Vagina (tissue), 2 donors: ENCODE results near the gene GLYATL1. TPM values are rescaled to one million over a fixed set of nuclear protein-coding genes. Genes with fewer than 3 reads are reported as not detected.

ENCODE experiments used
- DNase-seq, 2 donors: peaks; one replicate each; pipeline ENCODE4 v3.0.0-alpha.2; 2017; ENCODE audit errors: extremely low spot score in 2 of 2
- H3K27ac ChIP-seq: fragments of 200-600 bp; sonication (generic); one replicate; pipeline ENCODE4 v1.5.1; 2019
- H3K27me3 ChIP-seq: fragments of 200-600 bp; sonication (generic); one replicate; pipeline ENCODE4 v1.5.1; 2019
- H3K36me3 ChIP-seq, 2 donors: fragments of 200-600 bp; sonication (generic); one replicate each; pipeline ENCODE4 v1.5.1; 2017 to 2019
- H3K4me1 ChIP-seq: fragments of 200-600 bp; sonication (generic); one replicate; pipeline ENCODE4 v1.5.1; 2019
- H3K4me3 ChIP-seq, 2 donors: fragments of 200-600 bp; sonication (generic); 1 replicate in 1 of 2; 2 replicates in 1 of 2; pipeline ENCODE4 v1.5.1; 2016 to 2019
- H3K9me3 ChIP-seq: fragments of 200-600 bp; sonication (generic); one replicate; pipeline ENCODE4 v1.5.1; 2019
- POLR2A ChIP-seq, 2 donors: fragments of 450-650 bp; IDR thresholded peaks; one replicate each; pipeline ENCODE4 v1.6.1; 2017; ENCODE audit warnings: antibody characterized with exemption in 2 of 2, mild to moderate bottlenecking in 2 of 2, moderate library complexity in 2 of 2
- POLR2AphosphoS5 ChIP-seq, 2 donors: sonication (generic); formaldehyde crosslinking; IDR thresholded peaks; one replicate each; pipeline ENCODE4 v1.9.0; 2017; ENCODE audit warnings: antibody characterized with exemption in 2 of 2, mild to moderate bottlenecking in 2 of 2, low read depth in 1 of 2; ENCODE audit not compliant: insufficient read depth in 1 of 2
- intact Hi-C: fragments of 100-400 bp; cut with DNase I; formaldehyde crosslinking; loops from one replicate; pipeline ENCODE4 v1.15.1; 2023
- total RNA-seq: library from RNA; depleted of rRNA; stranded (reverse); fragments of >200 nt; gene quantifications from one replicate; pipeline ENCODE4 v1.2.3, GENCODE V29; 2016
- TF ChIP-seq, protein P1 (sequence below), 3 experiments: fragments of 450-650 bp in 2 of 3; fragments of 200-600 bp in 1 of 3; sonication (generic) in 1 of 3; IDR thresholded peaks; one replicate each; pipeline ENCODE4 v1.5.1; 2017 to 2019; ENCODE audit warnings: antibody characterized with exemption in 3 of 3, mild to moderate bottlenecking in 2 of 3, moderate library complexity in 2 of 3

GLYATL1 gene
- total RNA-seq, 1 donor from 2014 or later, result not detected

DNA sequence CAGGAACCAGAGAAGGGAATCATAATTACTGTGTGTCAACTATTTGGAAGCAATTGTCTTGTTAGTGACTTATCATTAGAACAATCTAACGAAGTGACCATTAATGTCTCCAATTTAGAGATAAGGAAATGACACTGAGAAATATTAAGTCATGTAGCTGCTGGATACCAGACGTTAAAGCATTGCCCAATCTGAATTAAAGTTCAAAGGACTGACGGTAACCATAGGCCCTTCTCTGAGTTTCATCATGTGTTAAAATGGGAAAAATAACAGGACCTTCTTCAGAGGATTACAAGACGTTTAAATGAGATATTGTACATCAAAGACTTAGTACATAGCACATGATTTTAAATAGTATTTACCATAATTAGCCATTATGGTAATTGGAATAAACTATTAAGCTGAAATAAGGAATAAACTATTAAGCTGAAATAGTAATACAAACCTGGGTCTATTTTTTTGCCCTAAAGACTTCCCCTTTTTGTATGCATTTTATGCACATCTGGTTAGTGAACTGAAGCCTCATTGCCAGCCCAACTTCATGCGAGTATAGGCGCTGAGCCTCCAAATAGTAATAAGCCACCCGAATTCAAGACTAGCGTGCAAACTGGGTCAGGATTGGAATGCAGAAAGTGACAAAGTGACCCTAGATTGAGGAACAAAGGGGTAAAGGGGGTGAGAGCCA is 41.0 kb downstream of the GLYATL1 start:
- Histone ChIP-seq H3K36me3 (no peaks in the 10 kb centered on the region), H3K27me3 (no peaks in the 10 kb centered on the region), H3K4me3 (no peak overlapping the region), H3K9me3 (no peaks in the 10 kb centered on the region), H3K27ac (no peak overlapping the region), H3K4me1 (no peaks in the 10 kb centered on the region)
- no peak for DNase-seq
- intact Hi-C loops, result no loop called here
- TF ChIP-seq, protein P1, sequence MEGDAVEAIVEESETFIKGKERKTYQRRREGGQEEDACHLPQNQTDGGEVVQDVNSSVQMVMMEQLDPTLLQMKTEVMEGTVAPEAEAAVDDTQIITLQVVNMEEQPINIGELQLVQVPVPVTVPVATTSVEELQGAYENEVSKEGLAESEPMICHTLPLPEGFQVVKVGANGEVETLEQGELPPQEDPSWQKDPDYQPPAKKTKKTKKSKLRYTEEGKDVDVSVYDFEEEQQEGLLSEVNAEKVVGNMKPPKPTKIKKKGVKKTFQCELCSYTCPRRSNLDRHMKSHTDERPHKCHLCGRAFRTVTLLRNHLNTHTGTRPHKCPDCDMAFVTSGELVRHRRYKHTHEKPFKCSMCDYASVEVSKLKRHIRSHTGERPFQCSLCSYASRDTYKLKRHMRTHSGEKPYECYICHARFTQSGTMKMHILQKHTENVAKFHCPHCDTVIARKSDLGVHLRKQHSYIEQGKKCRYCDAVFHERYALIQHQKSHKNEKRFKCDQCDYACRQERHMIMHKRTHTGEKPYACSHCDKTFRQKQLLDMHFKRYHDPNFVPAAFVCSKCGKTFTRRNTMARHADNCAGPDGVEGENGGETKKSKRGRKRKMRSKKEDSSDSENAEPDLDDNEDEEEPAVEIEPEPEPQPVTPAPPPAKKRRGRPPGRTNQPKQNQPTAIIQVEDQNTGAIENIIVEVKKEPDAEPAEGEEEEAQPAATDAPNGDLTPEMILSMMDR (IDR thresholded peaks at IDR 0.05), result no peak
- no peak for TF ChIP-seq POLR2A (IDR thresholded peaks at IDR 0.05)
- TF ChIP-seq POLR2AphosphoS5 (IDR thresholded peaks at IDR 0.05; ENCODE audit: insufficient read depth in 1 of 2, low read depth in 1 of 2), result no peak

DNA sequence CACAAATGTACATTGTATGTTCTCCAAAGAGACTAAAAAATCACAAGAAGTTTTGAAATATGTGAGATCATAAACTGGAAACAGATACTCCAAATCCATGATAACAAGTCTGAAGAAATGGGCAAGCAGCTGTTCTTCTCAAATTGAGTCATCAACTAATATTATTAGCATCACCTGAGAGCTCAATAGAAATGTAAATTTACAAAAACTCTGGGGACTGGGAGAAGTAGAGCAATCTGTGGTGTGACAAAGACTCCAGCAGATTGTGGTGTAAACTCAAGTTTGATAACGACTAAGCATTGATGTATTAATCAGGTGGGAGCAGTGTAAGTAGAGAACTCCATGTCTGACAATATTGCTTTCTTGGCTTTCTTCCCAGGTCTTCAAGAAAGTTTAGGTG is 53.2 kb downstream of the GLYATL1 start:
- H3K27ac ChIP-seq, result no peak overlapping the region

DNA sequence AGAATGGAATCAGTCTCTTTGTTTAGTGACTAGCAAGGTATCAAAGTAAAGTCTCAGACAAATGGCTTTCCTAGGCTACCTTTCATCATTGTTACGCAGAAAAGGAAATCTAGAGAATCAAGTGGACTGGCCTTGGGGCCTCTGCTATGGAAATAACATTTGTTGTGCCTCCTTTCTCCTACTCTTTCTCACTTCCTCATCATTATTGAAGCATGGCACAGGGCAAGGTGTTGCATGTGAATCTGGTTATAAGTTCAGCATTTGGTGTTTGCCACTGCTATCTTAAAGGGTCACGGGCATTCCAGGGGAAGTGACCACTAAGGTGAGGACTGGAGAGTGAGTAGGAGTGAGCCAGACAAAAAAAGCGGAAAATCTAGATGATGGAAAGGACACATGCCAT is 54.9 kb downstream of the GLYATL1 start:
- H3K4me3 ChIP-seq, result no peak overlapping the region
- TF ChIP-seq, protein P1 (IDR thresholded peaks at IDR 0.05), result no peak
- TF ChIP-seq POLR2A (IDR thresholded peaks at IDR 0.05) (no peak), POLR2AphosphoS5 (IDR thresholded peaks at IDR 0.05; ENCODE audit: insufficient read depth in 1 of 2, low read depth in 1 of 2) (no peak)
- H3K4me1 ChIP-seq, result no peaks in the 10 kb centered on the region
- H3K36me3 ChIP-seq, result no peaks in the 10 kb centered on the region
- H3K9me3 ChIP-seq, result no peaks in the 10 kb centered on the region
- H3K27me3 ChIP-seq, result no peaks in the 10 kb centered on the region
- H3K27ac ChIP-seq, result no peak overlapping the region
- intact Hi-C loops, result no loop called here
- no peak for DNase-seq

More for the DNA sequence above, 53.2 kb downstream of the GLYATL1 start:
- no peak for TF ChIP-seq POLR2AphosphoS5 (IDR thresholded peaks at IDR 0.05; ENCODE audit: insufficient read depth in 1 of 2, low read depth in 1 of 2)
- TF ChIP-seq POLR2A (IDR thresholded peaks at IDR 0.05), result no peak
- TF ChIP-seq, protein P1 (IDR thresholded peaks at IDR 0.05), result no peak
- intact Hi-C loops, result no loop called here
- H3K9me3 ChIP-seq, result no peaks in the 10 kb centered on the region
- no peak overlapping the region for H3K4me3 ChIP-seq
- DNase-seq, result no peak
- H3K27me3 ChIP-seq, result no peaks in the 10 kb centered on the region
- H3K36me3 ChIP-seq, result no peaks in the 10 kb centered on the region
- no peaks in the 10 kb centered on the region for H3K4me1 ChIP-seq

DNA sequence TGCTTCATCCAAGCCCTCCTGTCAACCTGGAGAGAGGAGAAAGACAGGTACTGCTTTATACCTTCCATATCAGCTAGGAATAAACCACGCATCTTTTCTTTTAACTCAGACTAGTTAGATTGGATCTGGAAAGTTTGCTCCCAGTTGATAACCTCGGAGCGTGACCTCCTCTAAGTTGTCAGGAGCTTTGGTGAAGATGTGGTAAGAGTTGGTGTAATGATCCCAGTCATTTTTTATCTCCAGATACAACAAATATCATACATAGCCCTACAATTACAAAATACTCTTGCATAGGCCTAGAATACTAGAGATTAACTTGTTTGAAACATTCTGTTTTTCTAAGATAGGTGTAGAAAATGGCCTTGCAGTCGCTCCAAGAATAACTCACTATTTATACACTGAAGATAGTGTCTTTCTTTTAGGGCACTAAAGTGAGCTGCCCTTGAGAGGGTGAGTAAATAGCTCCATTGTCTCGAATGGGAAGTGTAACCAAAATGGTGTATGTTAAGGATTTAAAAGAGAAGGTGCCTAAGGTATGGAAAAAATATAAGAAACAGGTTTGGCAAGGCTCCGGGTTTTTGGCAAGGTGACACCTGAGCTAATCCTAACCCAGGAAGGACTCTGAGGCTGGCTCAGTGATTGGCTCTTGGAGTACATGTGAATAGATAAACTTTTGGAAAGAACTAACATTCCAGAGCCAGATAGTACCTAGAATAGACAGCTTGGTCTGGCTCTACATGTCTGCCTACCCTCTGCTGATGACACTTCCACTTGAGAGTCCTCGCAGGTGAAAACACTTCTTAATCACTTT is 59.4 kb downstream of the GLYATL1 start:
- H3K27ac ChIP-seq, result no peak overlapping the region
- no peaks in the 10 kb centered on the region for H3K9me3 ChIP-seq
- H3K4me3 ChIP-seq, result no peak overlapping the region
- intact Hi-C loops, result no loop called here
- no peak for TF ChIP-seq POLR2A (IDR thresholded peaks at IDR 0.05)
- TF ChIP-seq POLR2AphosphoS5 (IDR thresholded peaks at IDR 0.05; ENCODE audit: insufficient read depth in 1 of 2, low read depth in 1 of 2), result no peak
- TF ChIP-seq, protein P1 (IDR thresholded peaks at IDR 0.05), result no peak
- H3K27me3 ChIP-seq, result no peaks in the 10 kb centered on the region
- no peaks in the 10 kb centered on the region for H3K36me3 ChIP-seq
- no peaks in the 10 kb centered on the region for H3K4me1 ChIP-seq
- DNase-seq, result no peak

DNA sequence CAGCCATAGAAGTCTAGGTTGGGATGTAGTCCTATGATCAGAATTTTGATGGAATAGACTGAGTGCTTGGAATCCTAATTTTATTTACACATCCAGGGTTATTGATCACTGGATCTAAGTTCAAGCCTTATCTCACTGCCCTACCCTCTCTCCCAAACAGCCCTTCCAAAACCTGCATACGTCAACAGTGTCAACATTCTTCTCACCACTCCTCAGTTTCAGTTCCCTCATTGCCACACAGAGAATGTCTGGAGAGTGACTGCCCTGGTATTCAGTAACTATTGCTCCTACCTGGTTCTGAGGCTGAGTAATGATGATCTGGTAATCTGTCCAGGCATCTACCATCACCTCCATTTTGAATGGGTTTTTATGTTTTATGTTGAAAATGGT is 60.0 kb downstream of the GLYATL1 start:
- TF ChIP-seq, protein P1 (IDR thresholded peaks at IDR 0.05), result no peak
- TF ChIP-seq POLR2AphosphoS5 (IDR thresholded peaks at IDR 0.05; ENCODE audit: insufficient read depth in 1 of 2, low read depth in 1 of 2), result no peak
- TF ChIP-seq POLR2A (IDR thresholded peaks at IDR 0.05), result no peak
- intact Hi-C loops, result no loop called here
- no peaks in the 10 kb centered on the region for H3K36me3 ChIP-seq
- no peak for DNase-seq
- H3K4me3 ChIP-seq, result no peak overlapping the region
- no peaks in the 10 kb centered on the region for H3K27me3 ChIP-seq
- no peaks in the 10 kb centered on the region for H3K9me3 ChIP-seq
- no peaks in the 10 kb centered on the region for H3K4me1 ChIP-seq
- H3K27ac ChIP-seq, result no peak overlapping the region
